Measurements from ENCODE around the gene PSAT1.

The PSAT1 gene

GRCh38 chr9:78288214-78288892 is 8.6 kb upstream of the PSAT1 start:
- no peaks in the 10 kb centered on the region for H3K27me3 ChIP-seq (ENCODE audit: insufficient read depth, low read depth)
- H4K20me1 ChIP-seq (ENCODE audit: insufficient read depth), result no peaks in the 10 kb centered on the region
- no peaks in the 10 kb centered on the region for H3K4me1 ChIP-seq (ENCODE audit: low read depth, poor library complexity, severe bottlenecking)
- no peak overlapping the region for H3K4me2 ChIP-seq
- H2AFZ ChIP-seq (ENCODE audit: low read depth), result no peak overlapping the region
- no peak overlapping the region for H3K9ac ChIP-seq
- TF ChIP-seq CTCF (conservative IDR thresholded peaks at IDR 0.05; ENCODE audit: low read depth, low read length), result no peak
- H3K27ac ChIP-seq, result no peak overlapping the region
- no peak overlapping the region for H3K4me3 ChIP-seq (IDR thresholded peaks at IDR 0.05; ENCODE audit: insufficient read depth, low read depth, low read length)
- H3K36me3 ChIP-seq (ENCODE audit: insufficient read depth), result no peaks in the 10 kb centered on the region
- no peaks in the 10 kb centered on the region for H3K79me2 ChIP-seq (ENCODE audit: insufficient read depth, low read depth)

DNA sequence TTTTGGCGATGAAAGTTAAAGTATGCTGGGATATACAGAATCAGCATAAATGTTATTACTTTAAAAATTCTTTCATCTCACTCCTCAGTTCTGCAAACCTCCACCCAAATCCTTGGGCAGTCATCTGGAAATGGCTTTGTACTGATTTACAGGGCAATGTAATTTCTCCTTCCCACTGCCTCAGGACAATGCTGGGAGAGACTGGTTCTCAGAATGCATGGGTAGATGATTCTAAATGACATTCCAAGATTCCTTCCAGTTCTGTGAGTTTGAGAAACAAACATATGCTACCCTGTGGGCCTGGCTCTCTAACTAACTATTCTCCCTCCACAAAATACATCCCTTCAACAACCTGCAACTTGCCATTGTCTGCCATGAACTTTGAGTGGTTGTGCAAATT is 7.5 kb upstream of the PSAT1 start:
- no peaks in the 10 kb centered on the region for H3K27me3 ChIP-seq (ENCODE audit: insufficient read depth, low read depth)
- no peak overlapping the region for H2AFZ ChIP-seq (ENCODE audit: low read depth)
- H3K27ac ChIP-seq, result no peak overlapping the region
- H3K4me2 ChIP-seq, result no peak overlapping the region
- no peak overlapping the region for H3K4me3 ChIP-seq (IDR thresholded peaks at IDR 0.05; ENCODE audit: insufficient read depth, low read depth, low read length)
- no peak overlapping the region for H3K9ac ChIP-seq
- H3K79me2 ChIP-seq (ENCODE audit: insufficient read depth, low read depth), result no peaks in the 10 kb centered on the region
- H3K36me3 ChIP-seq (ENCODE audit: insufficient read depth), result no peaks in the 10 kb centered on the region
- H3K4me1 ChIP-seq (ENCODE audit: low read depth, poor library complexity, severe bottlenecking), result no peaks in the 10 kb centered on the region
- H4K20me1 ChIP-seq (ENCODE audit: insufficient read depth), result no peaks in the 10 kb centered on the region
- TF ChIP-seq CTCF (conservative IDR thresholded peaks at IDR 0.05; ENCODE audit: low read depth, low read length), result no peak

GRCh38 chr9:78291240-78291925 is 5.5 kb upstream of the PSAT1 start:
- no peak overlapping the region for H3K9ac ChIP-seq
- no peak overlapping the region for H3K4me2 ChIP-seq
- H3K27ac ChIP-seq, result no peak overlapping the region
- no peaks in the 10 kb centered on the region for H3K36me3 ChIP-seq (ENCODE audit: insufficient read depth)
- no peak overlapping the region for H3K4me3 ChIP-seq (IDR thresholded peaks at IDR 0.05; ENCODE audit: insufficient read depth, low read depth, low read length)
- H3K27me3 ChIP-seq (ENCODE audit: insufficient read depth, low read depth), result no peaks in the 10 kb centered on the region
- no peak for TF ChIP-seq CTCF (conservative IDR thresholded peaks at IDR 0.05; ENCODE audit: low read depth, low read length)
- H3K79me2 ChIP-seq (ENCODE audit: insufficient read depth, low read depth), result no peaks in the 10 kb centered on the region
- H3K4me1 ChIP-seq (ENCODE audit: low read depth, poor library complexity, severe bottlenecking), result no peaks in the 10 kb centered on the region
- H4K20me1 ChIP-seq (ENCODE audit: insufficient read depth), result no peaks in the 10 kb centered on the region
- H2AFZ ChIP-seq (ENCODE audit: low read depth), result no peak overlapping the region

DNA sequence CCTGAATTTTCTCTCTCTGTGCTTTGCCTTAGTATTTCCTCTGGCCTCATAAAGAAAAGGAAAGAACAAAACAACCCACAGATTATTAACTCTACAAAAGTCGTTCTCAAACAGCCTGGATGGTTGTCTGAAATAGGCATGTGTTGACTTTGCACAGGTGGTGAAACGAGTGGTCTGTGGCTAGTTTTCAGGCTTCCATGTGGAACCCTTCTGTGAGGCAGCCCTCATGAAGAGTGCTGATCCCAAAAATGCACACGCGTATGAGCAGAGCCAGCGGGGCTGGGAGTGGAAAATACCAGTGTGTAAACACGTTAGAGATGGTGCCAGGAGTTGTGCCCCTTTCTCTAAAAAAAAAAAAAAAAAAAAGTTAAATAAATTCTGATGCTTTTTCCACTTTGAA is 4.9 kb upstream of the PSAT1 start:
- Histone ChIP-seq H3K27me3 (ENCODE audit: insufficient read depth, low read depth) (no peaks in the 10 kb centered on the region), H4K20me1 (ENCODE audit: insufficient read depth) (no peaks in the 10 kb centered on the region), H3K4me2 (no peak overlapping the region), H3K36me3 (ENCODE audit: insufficient read depth) (no peaks in the 10 kb centered on the region), H3K4me1 (ENCODE audit: low read depth, poor library complexity, severe bottlenecking) (no peaks in the 10 kb centered on the region), H3K27ac (no peak overlapping the region), H3K4me3 (IDR thresholded peaks at IDR 0.05; ENCODE audit: insufficient read depth, low read depth, low read length) (no peak overlapping the region), H3K79me2 (ENCODE audit: insufficient read depth, low read depth) (no peaks in the 10 kb centered on the region), H3K9ac (no peak overlapping the region), H2AFZ (ENCODE audit: low read depth) (no peak overlapping the region)
- TF ChIP-seq CTCF (conservative IDR thresholded peaks at IDR 0.05; ENCODE audit: low read depth, low read length), result no peak
